Prostate gland (tissue), 2 donors: ENCODE results near the gene SOX11.

ENCODE experiments used
- CTCF ChIP-seq, 4 experiments: fragments of 200-600 bp in 2 of 4; fragments of 450-650 bp in 2 of 4; sonication (generic) in 2 of 4; IDR thresholded peaks; 1 replicate in 3 of 4; 2 replicates in 1 of 4; pipeline ENCODE4 v1.5.1; 2016 to 2019; ENCODE audit warnings: antibody characterized with exemption in 4 of 4, mild to moderate bottlenecking in 2 of 4, moderate library complexity in 2 of 4
- POLR2A ChIP-seq: fragments of 450-650 bp; IDR thresholded peaks from one replicate; pipeline ENCODE4 v1.6.1; 2016; ENCODE audit warnings: antibody characterized with exemption, mild to moderate bottlenecking

GRCh38 chr2:5725794-5726463 is 33.7 kb downstream of the SOX11 start:
- TF ChIP-seq CTCF (IDR thresholded peaks at IDR 0.05) (no peak), POLR2A (no peak)
